HCT116 (cell line): ENCODE results near the gene CFAP92. TPM values are rescaled to one million over a fixed set of nuclear protein-coding genes. Genes with fewer than 3 reads are reported as not detected.

Source experiments
- ATAC-seq: fragments of 200-7000 bp; cut with Tn5 transposase; 2 replicates; pipeline ENCODE4 v1.9.1; 2020; ENCODE audit warnings: mild to moderate bottlenecking, moderate library complexity
- BruUV-seq: library from RNA; stranded (reverse); fragments of 400-500 nt; replicated peaks from 2 replicates; lab custom pipeline; 2021; lab: Mats Ljungman, UMichigan
- CTCF ChIA-PET: fragments of 300-600 bp; sonication (Branson Sonifier 250); formaldehyde crosslinking; loops from one replicate; lab custom pipeline; 2021; ENCODE audit warnings: antibody characterized with exemption; lab: Charles Lee
- POLR2A ChIA-PET: fragments of 300-600, 350-600 bp; sonication (Branson Sonifier 250); formaldehyde crosslinking; loops from one replicate; lab custom pipeline; 2021; ENCODE audit warnings: antibody characterized with exemption; lab: Charles Lee
- RAD21 ChIA-PET, 2 experiments: fragments of 300-600 bp; sonication (Branson Sonifier 250); formaldehyde crosslinking; loops; one replicate each; lab custom pipeline; 2023; ENCODE audit warnings: low total read pairs in 2 of 2; ENCODE audit not compliant: uncharacterized antibody in 2 of 2, unreplicated experiment in 2 of 2, low non-redundant PET in 1 of 2; lab: Charles Lee
- DNase-seq: peaks from one replicate; pipeline ENCODE4 v3.0.0-alpha.2; 2010; ENCODE audit warnings: low read depth, low spot score
- H2AFZ ChIP-seq: fragments of 200-600 bp; shearing (Covaris generic), sonication (generic); 2 replicates; pipeline ENCODE4 v1.6.1; 2017; ENCODE audit warnings: low read depth, mixed run types, mixed read lengths, antibody characterized with exemption, low read length; ENCODE audit not compliant: poor library complexity, severe bottlenecking
- H3K27ac ChIP-seq: 2 replicates; pipeline ENCODE4 v1.5.1; 2012; ENCODE audit warnings: low read depth, low read length
- H3K27me3 ChIP-seq: fragments of 200-600 bp; sonication (generic); 2 replicates; pipeline ENCODE4 v1.6.1; 2016; ENCODE audit warnings: mixed run types, low read length, mixed read lengths; ENCODE audit not compliant: insufficient read depth
- H3K36me3 ChIP-seq, 2 experiments: fragments of 200-500 bp in 1 of 2; fragments of 200-600 bp in 1 of 2; sonication (Bioruptor generic) in 1 of 2; sonication (generic) in 1 of 2; 2 replicates each; pipeline versions ENCODE4 v1.5.1 to v1.6.1; 2014 to 2016; ENCODE audit warnings: low read length in 2 of 2, inconsistent platforms in 1 of 2, mixed read lengths in 1 of 2, mixed run types in 1 of 2; ENCODE audit not compliant: insufficient read depth in 2 of 2, control insufficient read depth in 1 of 2
- H3K4me1 ChIP-seq, 2 experiments: fragments of 200-600 bp in 1 of 2; sonication (generic) in 1 of 2; 2 replicates each; pipeline versions ENCODE4 v1.5.1 to v1.6.1; 2012 to 2017; ENCODE audit warnings: low read length in 2 of 2, inconsistent platforms in 1 of 2, mild to moderate bottlenecking in 1 of 2, mixed read lengths in 1 of 2, mixed run types in 1 of 2, moderate library complexity in 1 of 2; ENCODE audit not compliant: insufficient read depth in 2 of 2, control insufficient read depth in 1 of 2
- H3K4me2 ChIP-seq: fragments of 200-600 bp; sonication (generic); 2 replicates; pipeline ENCODE4 v1.6.1; 2017; ENCODE audit warnings: mixed run types, low read length, mixed read lengths
- H3K4me3 ChIP-seq, 2 experiments: fragments of 200-600 bp in 1 of 2; sonication (generic) in 1 of 2; replicated peaks in 1 of 2; 2 replicates each; pipeline ENCODE4 v1.5.1; 2011 to 2016; ENCODE audit warnings: low read length in 2 of 2, control low read depth in 1 of 2, low read depth in 1 of 2, mild to moderate bottlenecking in 1 of 2, mixed read lengths in 1 of 2, mixed run types in 1 of 2
- H3K79me2 ChIP-seq: fragments of 200-600 bp; sonication (generic); 2 replicates; pipeline ENCODE4 v1.6.1; 2017; ENCODE audit warnings: mild to moderate bottlenecking, mixed run types, low read length, moderate library complexity, mixed read lengths; ENCODE audit not compliant: insufficient read depth
- H3K9ac ChIP-seq: fragments of 200-600 bp; sonication (generic); 2 replicates; pipeline ENCODE4 v1.6.1; 2016; ENCODE audit warnings: low read length, mixed read lengths
- H3K9me2 ChIP-seq: fragments of 200-600 bp; sonication (generic), shearing (Covaris generic); 2 replicates; pipeline ENCODE4 v1.6.1; 2017; ENCODE audit warnings: mixed run types, mild to moderate bottlenecking, moderate library complexity; ENCODE audit not compliant: insufficient read depth
- H3K9me3 ChIP-seq, 2 experiments: fragments of 200-500 bp in 1 of 2; fragments of 200-600 bp in 1 of 2; sonication (Bioruptor generic) in 1 of 2; sonication (generic) in 1 of 2; 2 replicates each; pipeline ENCODE4 v1.6.1; 2014 to 2017; ENCODE audit warnings: low read length in 2 of 2, mixed read lengths in 2 of 2, inconsistent platforms in 1 of 2, low read depth in 1 of 2, mild to moderate bottlenecking in 1 of 2, mixed run types in 1 of 2, moderate library complexity in 1 of 2; ENCODE audit not compliant: control insufficient read depth in 1 of 2, insufficient read depth in 1 of 2
- H4K20me1 ChIP-seq: fragments of 200-600 bp; sonication (generic), shearing (Covaris generic); 2 replicates; pipeline ENCODE4 v1.6.1; 2017; ENCODE audit warnings: mixed run types, mild to moderate bottlenecking, moderate library complexity; ENCODE audit not compliant: insufficient read depth
- CBX3 ChIP-seq: IDR thresholded peaks from 2 replicates; pipeline ENCODE4 v1.6.1; 2012; ENCODE audit warnings: low read depth
- CEBPB ChIP-seq: IDR thresholded peaks from 2 replicates; pipeline ENCODE4 v1.6.1; 2012; ENCODE audit warnings: low read depth
- CTCF ChIP-seq, 3 experiments: fragments of 200-600 bp in 1 of 3; sonication (generic) in 1 of 3; IDR thresholded peaks in 2 of 3; conservative IDR thresholded peaks in 1 of 3; 2 replicates each; pipeline ENCODE4 v1.5.1; 2012 to 2017; ENCODE audit warnings: low read depth in 2 of 3, low read length in 2 of 3, antibody characterized with exemption in 1 of 3, borderline replicate concordance in 1 of 3, control low read depth in 1 of 3, mild to moderate bottlenecking in 1 of 3, mixed read lengths in 1 of 3, mixed run types in 1 of 3, moderate library complexity in 1 of 3; ENCODE audit not compliant: insufficient read depth in 1 of 3
- ELF1 ChIP-seq: IDR thresholded peaks from 2 replicates; pipeline ENCODE4 v1.6.1; 2012; ENCODE audit warnings: low read depth, borderline replicate concordance
- EZH2 ChIP-seq: fragments of 200-600 bp; sonication (generic); IDR thresholded peaks from 2 replicates; pipeline ENCODE4 v1.6.1; 2017; ENCODE audit warnings: antibody characterized with exemption, mixed run types
- EZH2phosphoT487 ChIP-seq: fragments of 200-600 bp; IDR thresholded peaks from 2 replicates; pipeline ENCODE4 v1.6.1; 2018; ENCODE audit warnings: antibody characterized with exemption, borderline replicate concordance
- FOSL1 ChIP-seq: IDR thresholded peaks from 2 replicates; pipeline ENCODE4 v1.6.1; 2012; ENCODE audit warnings: low read depth
- JUND ChIP-seq: IDR thresholded peaks from 2 replicates; pipeline ENCODE4 v1.6.1; 2012
- POLR2AphosphoS5 ChIP-seq: IDR thresholded peaks from 2 replicates; pipeline ENCODE4 v1.6.1; 2011; ENCODE audit warnings: mild to moderate bottlenecking, low read depth, low read length, moderate library complexity
- SP1 ChIP-seq: IDR thresholded peaks from 2 replicates; pipeline ENCODE4 v1.6.1; 2012; ENCODE audit warnings: low read depth
- SRF ChIP-seq: IDR thresholded peaks from 2 replicates; pipeline ENCODE4 v1.6.1; 2012; ENCODE audit warnings: low read depth
- TCF7L2 ChIP-seq: IDR thresholded peaks from 2 replicates; pipeline ENCODE4 v1.7.0; 2011; ENCODE audit warnings: borderline replicate concordance, inconsistent platforms; ENCODE audit not compliant: insufficient read depth, insufficient read length; ENCODE audit errors: extremely low read depth
- YY1 ChIP-seq: IDR thresholded peaks from 2 replicates; pipeline ENCODE4 v1.6.1; 2011; ENCODE audit warnings: low read length, low read depth, moderate library complexity, mild to moderate bottlenecking; ENCODE audit not compliant: insufficient replicate concordance; ENCODE audit errors: extremely low read depth
- ZBTB33 ChIP-seq: IDR thresholded peaks from 2 replicates; pipeline ENCODE4 v1.6.1; 2011; ENCODE audit warnings: mild to moderate bottlenecking, low read length, moderate library complexity; ENCODE audit not compliant: insufficient replicate concordance; ENCODE audit errors: extremely low read depth
- ZNF274 ChIP-seq: fragments of 200-500 bp; sonication (Bioruptor generic); IDR thresholded peaks from 2 replicates; pipeline ENCODE4 v1.6.1; 2014; ENCODE audit warnings: mild to moderate bottlenecking, low read depth, low read length, inconsistent platforms
- intact Hi-C: fragments of 100-400 bp; cut with micrococcal nuclease; formaldehyde crosslinking; loops from 2 replicates; pipeline ENCODE4 v1.10.0; 2022
- total RNA-seq: library from RNA; stranded (reverse); gene quantifications from one replicate; pipeline ENCODE4 v1.2.1, GENCODE V29; 2021; ENCODE audit not compliant: unreplicated experiment
- TF ChIP-seq, protein P1 (sequence below): IDR thresholded peaks from 2 replicates; pipeline ENCODE4 v1.6.1; 2012

Gene CFAP92
- total RNA-seq, 1 experiment from 2014 or later: 3.6 TPM

DNA sequence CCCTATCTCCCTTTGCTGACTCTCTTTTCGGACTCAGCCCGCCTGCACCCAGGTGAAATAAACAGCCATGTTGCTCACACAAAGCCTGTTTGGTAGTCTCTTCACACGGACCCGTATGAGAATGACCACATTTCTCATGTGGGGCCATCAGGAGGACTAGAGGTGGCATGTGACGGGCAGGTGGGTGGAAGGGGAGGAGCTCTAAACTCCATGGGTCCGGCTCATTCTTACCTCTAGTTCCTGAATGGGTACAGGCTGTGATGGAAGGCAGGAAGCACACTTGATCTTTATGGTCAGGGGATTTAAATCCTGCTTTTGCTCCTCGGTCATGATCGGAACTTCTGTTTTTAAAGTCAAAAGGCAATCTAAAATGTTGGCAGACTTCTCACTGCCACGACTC, 28.6 kb downstream of the CFAP92 start:
- BruUV-seq: no TSS peak
- intact Hi-C loops: no loop called here
- ATAC-seq (no peak), DNase-seq (no peak)
- Histone ChIP-seq H3K4me2 (no peak overlapping the region), H3K27me3 (no peaks in the 10 kb centered on the region), H4K20me1 (no peaks in the 10 kb centered on the region), H3K36me3 (no peaks in the 10 kb centered on the region), H3K4me3 (no peak overlapping the region), H3K27ac (no peak overlapping the region), H3K9me2 (no peaks in the 10 kb centered on the region), H2AFZ (no peak overlapping the region), H3K9me3 (no peaks in the 10 kb centered on the region), H3K9ac (no peak overlapping the region), H3K79me2 (no peaks in the 10 kb centered on the region)
- RAD21 ChIA-PET: no interaction called here
- CTCF ChIA-PET: no interaction called here
- POLR2A ChIA-PET: interaction anchor here (0.5 kb wide), 1 partner anchor 431 kb away, joined by 3 read pairs; no protein-coding TSS in a partner anchor
- TF ChIP-seq, protein P1, sequence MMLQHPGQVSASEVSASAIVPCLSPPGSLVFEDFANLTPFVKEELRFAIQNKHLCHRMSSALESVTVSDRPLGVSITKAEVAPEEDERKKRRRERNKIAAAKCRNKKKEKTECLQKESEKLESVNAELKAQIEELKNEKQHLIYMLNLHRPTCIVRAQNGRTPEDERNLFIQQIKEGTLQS: no peak
- TF ChIP-seq EZH2 (no peak), CBX3 (no peak), YY1 (no peak), SP1 (no peak), ELF1 (no peak), JUND (no peak), CEBPB (no peak), FOSL1 (no peak)
- TF ChIP-seq, all 23 proteins: peak for 0
- H3K4me1 ChIP-seq: 0 out of 4 replicates have a peak, but pooled peaks cover 0 to 3% of the 10 kb centered on the region in 2 experiments

GRCh38 chr3:128956440-128956839, 37.4 kb downstream of the CFAP92 start:
- no peaks in the 10 kb centered on the region for H3K4me1 ChIP-seq
- H2AFZ ChIP-seq: no peak overlapping the region
- BruUV-seq: no TSS peak
- no peaks in the 10 kb centered on the region for H3K9me2 ChIP-seq
- no peaks in the 10 kb centered on the region for H4K20me1 ChIP-seq
- CTCF ChIA-PET: no interaction called here
- no peak for DNase-seq
- peaks cover 0 to 3% of the 10 kb centered on the region in 2 experiments; a peak in 1 of 4 replicates for H3K9me3 ChIP-seq
- no peaks in the 10 kb centered on the region for H3K27me3 ChIP-seq
- RAD21 ChIA-PET: no interaction called here
- intact Hi-C loops: no loop called here
- H3K27ac ChIP-seq: no peak overlapping the region
- TF ChIP-seq, protein P1: no peak
- TF ChIP-seq POLR2AphosphoS5: no peak
- no peak for TF ChIP-seq EZH2
- TF ChIP-seq TCF7L2: no peak
- no peak for TF ChIP-seq SRF
- TF ChIP-seq SP1: no peak
- no peak for TF ChIP-seq FOSL1
- TF ChIP-seq ZNF274: no peak
- TF ChIP-seq EZH2phosphoT487: no peak
- TF ChIP-seq ZBTB33: no peak
- TF ChIP-seq CBX3: no peak
- no peak for TF ChIP-seq ELF1
- TF ChIP-seq CTCF (IDR thresholded peaks at IDR 0.05 in 2 of 3, conservative IDR thresholded peaks at IDR 0.05 in 1 of 3; ENCODE audit: borderline replicate concordance in 1 of 3, insufficient read depth in 1 of 3, low read depth in 2 of 3, low read length in 2 of 3): no peak
- TF ChIP-seq, all 23 proteins: peak for 0
- ATAC-seq: no peak
- no peak overlapping the region for H3K9ac ChIP-seq
- no peaks in the 10 kb centered on the region for H3K36me3 ChIP-seq
- POLR2A ChIA-PET: no interaction called here
- no peaks in the 10 kb centered on the region for H3K79me2 ChIP-seq
- H3K4me3 ChIP-seq: no peak overlapping the region
- no peak overlapping the region for H3K4me2 ChIP-seq
